Activated CD4-positive, CD25-positive, alpha-beta regulatory T cell treated with anti-CD3 and anti-CD28 coated beads, Interleukin-2, amount 50 U/mL, for 72 hours (primary cell): ENCODE measurements around the gene C1orf146.
"Not testable (repeated sequence)": the region's sequence is repeated elsewhere in the genome, so short reads cannot be mapped to it uniquely, and the experiment has no call there.

Experiments
- DNase-seq: peaks from one replicate; pipeline ENCODE4 v3.0.0; 2021

The C1orf146 gene

DNA sequence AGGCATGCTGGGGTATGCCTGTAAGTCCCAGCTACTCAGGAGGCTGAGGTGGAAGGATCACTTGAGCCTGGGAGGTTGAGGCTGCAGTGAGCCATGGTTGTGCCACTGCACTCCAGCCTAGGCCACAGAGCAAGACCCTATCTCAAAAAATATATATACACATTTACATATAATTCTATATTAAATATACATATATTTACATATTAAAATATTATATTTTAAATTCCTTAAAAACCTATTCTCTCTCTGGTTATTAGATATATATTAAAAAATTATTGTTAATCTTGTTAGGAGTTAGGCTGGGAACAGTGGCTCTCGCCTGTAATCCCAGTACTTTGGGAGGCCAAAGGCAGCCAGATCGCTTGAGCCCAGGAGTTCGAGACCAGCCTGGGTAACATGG lies 58.4 kb downstream of the C1orf146 start:
- DNase-seq, result no peak

DNA sequence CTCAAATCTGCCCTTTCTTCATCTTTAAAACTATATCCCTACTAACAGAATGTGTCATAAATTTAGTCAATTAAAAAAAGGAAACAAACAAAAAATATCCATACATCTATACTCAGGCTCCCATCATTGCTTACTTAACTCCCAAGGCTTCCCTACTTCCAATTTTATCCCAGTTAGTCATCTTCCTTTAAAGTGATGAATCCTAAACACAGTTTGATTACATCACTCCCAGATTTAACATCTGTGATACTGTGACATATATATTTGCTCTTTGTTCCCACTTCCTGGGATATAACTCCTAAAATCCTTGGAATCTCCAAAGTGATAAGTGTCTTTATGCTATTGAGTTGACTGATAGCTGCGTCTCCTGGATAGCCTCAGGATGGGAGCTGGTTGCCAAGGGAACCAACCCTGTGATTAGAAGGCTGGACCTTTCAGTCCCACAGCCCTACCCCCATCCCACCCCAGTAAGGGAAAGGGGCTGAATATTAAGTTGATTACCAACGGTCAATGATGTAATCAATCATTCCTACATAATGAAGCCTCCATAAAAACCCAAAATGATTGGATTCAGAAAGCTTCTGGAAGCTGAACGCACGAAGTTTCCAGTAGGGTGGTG lies 59.5 kb downstream of the C1orf146 start:
- DNase-seq, result no peak

DNA sequence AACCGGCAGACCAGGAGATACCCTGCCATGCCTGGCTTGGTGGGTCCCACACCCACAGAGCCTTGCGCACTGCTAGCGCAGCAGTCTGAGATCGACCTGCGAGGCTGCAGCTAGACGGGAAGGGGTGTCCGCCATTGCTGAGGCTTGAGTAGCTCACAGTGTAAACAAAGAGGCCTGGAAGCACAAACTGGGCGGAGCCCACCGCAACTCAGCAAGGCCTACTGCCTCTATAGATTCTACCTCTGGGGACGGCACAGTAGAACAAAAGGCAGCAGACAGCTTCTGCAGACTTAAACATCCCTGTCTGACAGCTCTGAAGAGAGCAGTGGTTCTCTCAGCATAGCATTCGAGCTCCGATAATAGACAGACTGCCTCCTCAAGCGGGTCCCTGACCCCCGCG lies 62.1 kb downstream of the C1orf146 start:
- not testable (repeated sequence) for DNase-seq

DNA sequence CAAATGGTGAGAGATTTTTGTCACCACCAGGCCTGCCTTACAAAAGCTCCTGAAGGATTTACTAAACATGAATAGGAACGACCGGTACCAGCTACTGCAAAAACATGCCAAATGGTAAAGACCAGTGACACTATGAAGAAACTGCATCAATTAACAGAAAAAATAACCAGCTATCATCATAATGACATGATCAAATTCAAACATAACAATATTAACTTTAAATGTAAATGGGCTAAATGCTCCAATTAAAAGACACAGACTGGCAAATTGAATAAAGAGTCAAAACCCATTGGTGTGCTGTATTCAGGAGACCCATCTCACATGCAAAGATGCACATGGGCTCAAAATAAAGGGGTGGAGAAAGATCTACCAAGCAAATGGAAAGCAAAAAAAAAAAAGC lies 63.7 kb downstream of the C1orf146 start:
- not testable (repeated sequence) for DNase-seq

DNA sequence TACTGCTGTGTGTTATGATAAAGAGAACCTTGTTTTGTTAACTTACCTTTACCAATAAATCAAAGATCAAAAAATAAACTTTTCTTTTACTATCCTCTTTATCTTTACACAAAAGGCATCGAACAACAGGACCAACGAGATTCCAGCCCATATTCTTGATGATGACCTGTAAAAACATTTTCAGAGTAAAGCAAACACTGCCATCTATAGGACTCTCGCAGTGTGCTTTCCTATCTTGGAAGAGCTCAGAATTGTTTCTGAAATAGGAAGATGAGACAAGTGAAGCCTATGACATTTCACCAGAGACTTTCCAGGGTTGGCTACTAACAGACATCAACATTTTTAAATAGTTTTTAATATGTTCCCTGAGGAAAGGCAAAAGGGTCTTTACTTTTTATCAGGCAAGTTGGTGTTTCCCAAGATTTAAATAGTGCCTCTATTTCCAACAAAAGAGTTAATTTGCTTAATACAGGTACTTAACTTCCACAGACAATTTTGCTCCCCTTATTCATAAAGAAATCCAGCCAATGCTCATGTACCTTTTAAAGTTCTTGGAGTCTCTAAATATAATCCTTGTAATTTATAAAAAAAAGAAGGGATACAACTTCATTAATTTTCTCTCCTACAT lies 73.8 kb downstream of the C1orf146 start:
- DNase-seq, result no peak
